Smooth muscle cell (in vitro differentiated cells): ENCODE measurements around the gene NRCAM. TPM values are rescaled to one million over a fixed set of nuclear protein-coding genes. Genes with fewer than 3 reads are reported as not detected.

ENCODE experiments used
- DNase-seq: peaks from one replicate; lab custom pipeline; 2025; ENCODE audit not compliant: unreplicated experiment; lab: John Stamatoyannopoulos, UW
- H2AFZ ChIP-seq: fragments of 200-600 bp; sonication (generic); 2 replicates; pipeline ENCODE4 v1.6.0; 2016; ENCODE audit warnings: antibody characterized with exemption, low read depth, mild to moderate bottlenecking
- H3F3A ChIP-seq: fragments of 200-600 bp; sonication (generic); 2 replicates; pipeline ENCODE4 v1.6.0; 2017; ENCODE audit warnings: antibody characterized with exemption, low read depth
- H3K27ac ChIP-seq: fragments of 200-600 bp; sonication (generic); 2 replicates; pipeline ENCODE4 v1.5.1; 2016; ENCODE audit warnings: low read depth, mild to moderate bottlenecking
- H3K27me3 ChIP-seq: fragments of 200-600 bp; sonication (generic); 2 replicates; pipeline ENCODE4 v1.6.1; 2016; ENCODE audit warnings: low read depth, mild to moderate bottlenecking
- H3K36me3 ChIP-seq: fragments of 200-600 bp; sonication (generic); 2 replicates; pipeline ENCODE4 v1.5.1; 2016; ENCODE audit warnings: low read depth
- H3K4me1 ChIP-seq: fragments of 200-600 bp; sonication (generic); 2 replicates; pipeline ENCODE4 v1.5.1; 2016; ENCODE audit warnings: low read depth
- H3K4me2 ChIP-seq: fragments of 200-600 bp; sonication (generic); 2 replicates; pipeline ENCODE4 v1.6.0; 2016; ENCODE audit warnings: mild to moderate bottlenecking
- H3K4me3 ChIP-seq: fragments of 200-600 bp; sonication (generic); 2 replicates; pipeline ENCODE4 v1.5.1; 2016; ENCODE audit warnings: mild to moderate bottlenecking
- H3K79me2 ChIP-seq: fragments of 200-600 bp; sonication (generic); 2 replicates; pipeline ENCODE4 v1.6.0; 2016; ENCODE audit warnings: low read depth, mild to moderate bottlenecking
- H3K9ac ChIP-seq: fragments of 200-600 bp; sonication (generic); 2 replicates; pipeline ENCODE4 v1.6.0; 2016; ENCODE audit warnings: low read depth
- H3K9me3 ChIP-seq: fragments of 200-600 bp; sonication (generic); replicated peaks from 2 replicates; pipeline ENCODE4 v1.5.1; 2016; ENCODE audit warnings: low read depth
- H4K20me1 ChIP-seq: fragments of 200-600 bp; sonication (generic); 2 replicates; pipeline ENCODE4 v1.6.0; 2016; ENCODE audit warnings: low read depth
- CTCF ChIP-seq: fragments of 200-600 bp; sonication (generic); IDR thresholded peaks from 2 replicates; pipeline ENCODE4 v1.5.1; 2017; ENCODE audit warnings: borderline replicate concordance, mild to moderate bottlenecking, antibody characterized with exemption; ENCODE audit not compliant: insufficient read depth, poor library complexity, severe bottlenecking
- WGBS: methylation state at CpG from one replicate; pipeline ENCODE4 v1.1.7; 2016; ENCODE audit warnings: low lambda C conversion rate; 5-methylcytosine and 5-hydroxymethylcytosine counted together
- polyA plus RNA-seq: library from polyadenylated mRNA; unstranded; fragments of >200 nt; fragmentation: Nextera tagmentation; extraction: Ambion mirVana; gene quantifications from 2 replicates; pipeline ENCODE4 v1.2.1, GENCODE V29; 2016
- total RNA-seq: library from RNA; depleted of rRNA; stranded (reverse); fragments of >200 nt; gene quantifications from 2 replicates; pipeline ENCODE4 v1.2.3, GENCODE V29; 2014

NRCAM gene
- total and polyA plus RNA-seq, 2 experiments from 2014 or later: 0.49 TPM; not detected in 1

- H3K4me2 ChIP-seq: no peak overlapping the region
- H3K4me3 ChIP-seq: no peak overlapping the region
- H3K4me1 ChIP-seq: peaks cover 2% of the 10 kb centered on the region
- no peak overlapping the region for H3K9ac ChIP-seq
- H4K20me1 ChIP-seq: no peaks in the 10 kb centered on the region
- no peaks in the 10 kb centered on the region for H3F3A ChIP-seq
- H3K9me3 ChIP-seq: no peaks in the 10 kb centered on the region
- no peaks in the 10 kb centered on the region for H3K27me3 ChIP-seq
- no peaks in the 10 kb centered on the region for H3K36me3 ChIP-seq
- WGBS: 99% methylated on average over 2 of the region's 2 CpGs
- H3K27ac ChIP-seq: no peak overlapping the region
- no peak for DNase-seq
- no peak overlapping the region for H2AFZ ChIP-seq
- no peak for TF ChIP-seq CTCF
- no peaks in the 10 kb centered on the region for H3K79me2 ChIP-seq
These were observed 225.0 kb downstream of the NRCAM start for GRCh38 chr7:108231221-108231620.

GRCh38 chr7:108227366-108227765, 228.9 kb downstream of the NRCAM start:
- Histone ChIP-seq H3K27ac (no peak overlapping the region), H4K20me1 (no peaks in the 10 kb centered on the region), H3K9ac (no peak overlapping the region), H3K4me3 (no peak overlapping the region), H3K9me3 (no peaks in the 10 kb centered on the region), H2AFZ (no peak overlapping the region), H3K4me1 (no peaks in the 10 kb centered on the region), H3F3A (no peaks in the 10 kb centered on the region), H3K27me3 (no peaks in the 10 kb centered on the region), H3K79me2 (no peaks in the 10 kb centered on the region), H3K4me2 (no peak overlapping the region), H3K36me3 (no peaks in the 10 kb centered on the region)
- TF ChIP-seq CTCF: no peak
- DNase-seq: no peak
- WGBS: 85% methylated on average over 3 of the region's 3 CpGs

- Histone ChIP-seq H3K27ac (no peak overlapping the region), H3K4me2 (no peak overlapping the region), H3K9ac (no peak overlapping the region), H3K4me1 (no peaks in the 10 kb centered on the region), H4K20me1 (no peaks in the 10 kb centered on the region), H3F3A (no peaks in the 10 kb centered on the region), H2AFZ (no peak overlapping the region), H3K9me3 (no peaks in the 10 kb centered on the region), H3K79me2 (no peaks in the 10 kb centered on the region), H3K4me3 (no peak overlapping the region), H3K36me3 (no peaks in the 10 kb centered on the region), H3K27me3 (no peaks in the 10 kb centered on the region)
- 79% methylated on average over 3 of the region's 3 CpGs for WGBS
- no peak for DNase-seq
- no peak for TF ChIP-seq CTCF
These were observed 229.4 kb downstream of the NRCAM start for GRCh38 chr7:108226816-108227299.

- no peak for TF ChIP-seq CTCF
- Histone ChIP-seq H3K36me3 (no peaks in the 10 kb centered on the region), H3K27ac (no peak overlapping the region), H3K79me2 (no peaks in the 10 kb centered on the region), H2AFZ (no peak overlapping the region), H3K9ac (no peak overlapping the region), H3K4me2 (no peak overlapping the region), H3K4me3 (no peak overlapping the region), H3K9me3 (no peaks in the 10 kb centered on the region), H4K20me1 (no peaks in the 10 kb centered on the region), H3F3A (no peaks in the 10 kb centered on the region), H3K4me1 (no peaks in the 10 kb centered on the region), H3K27me3 (no peaks in the 10 kb centered on the region)
- 75% methylated on average over 2 of the region's 2 CpGs for WGBS
- no peak for DNase-seq
These were observed 230.6 kb downstream of the NRCAM start for GRCh38 chr7:108225531-108226181.
